Measurements from ENCODE around the gene FLYWCH2. TPM values are rescaled to one million over a fixed set of nuclear protein-coding genes. Genes with fewer than 3 reads are reported as not detected.

Gene FLYWCH2
- total and polyA plus RNA-seq, 9 of the 15 experiments (the other 6 are each of a cell fraction or from before 2014, with no cell fraction given) = 0.70 to 55.5 (median 7.6) TPM

- no peak for FAIRE-seq
- in situ Hi-C loops (cut with MboI) = no loop called here
- TF ChIP-seq ESRRB (CRISPR knock-in tag; IDR thresholded peaks at IDR 0.05; ENCODE audit: borderline replicate concordance) = no peak
- TF ChIP-seq CREM (IDR thresholded peaks at IDR 0.05; ENCODE audit: low read depth) = no peak
- TF ChIP-seq CHAMP1 (IDR thresholded peaks at IDR 0.05) = no peak
- no peak for TF ChIP-seq POLR2AphosphoS5 (IDR thresholded peaks at IDR 0.05; ENCODE audit: control insufficient read depth, insufficient read depth, low read depth, low read length)
- no peak for TF ChIP-seq TAF1 (IDR thresholded peaks at IDR 0.05; ENCODE audit: control insufficient read depth, extremely low read depth, insufficient read depth, low read length, severe bottlenecking)
- TF ChIP-seq ILF3 (IDR thresholded peaks at IDR 0.05; ENCODE audit: borderline replicate concordance) = no peak
- TF ChIP-seq ZNF780A (CRISPR knock-in tag; IDR thresholded peaks at IDR 0.05) = no peak
- no peak for TF ChIP-seq BCLAF1 (IDR thresholded peaks at IDR 0.05; ENCODE audit: borderline replicate concordance in 1 of 2, control insufficient read depth in 1 of 2, low read depth in 2 of 2, low read length in 1 of 2)
- no peak for TF ChIP-seq THAP12 (CRISPR knock-in tag; IDR thresholded peaks at IDR 0.05)
- no peak for TF ChIP-seq U2AF1 (optimal IDR thresholded peaks at IDR 0.05; ENCODE audit: low read depth, low read length)
- no peak for TF ChIP-seq YBX1 (IDR thresholded peaks at IDR 0.05)
- no peak for TF ChIP-seq SMARCA4 (IDR thresholded peaks at IDR 0.05)
- no peak for TF ChIP-seq ZNF3 (CRISPR knock-in tag; IDR thresholded peaks at IDR 0.05)
Observed at GRCh38 chr16:2865651-2866050, 17.4 kb upstream of the FLYWCH2 start.

More at GRCh38 chr16:2865651-2866050, 17.4 kb upstream of the FLYWCH2 start:
- H4K20me1 ChIP-seq (replicated peaks; ENCODE audit: control insufficient read depth, insufficient read depth, low read length) = no peaks in the 10 kb centered on the region
- no peaks in the 10 kb centered on the region for H3K9me1 ChIP-seq (ENCODE audit: control insufficient read depth, insufficient read depth, low read length)
- H3K79me2 ChIP-seq (ENCODE audit: control insufficient read depth, insufficient read depth, low read length) = no peaks in the 10 kb centered on the region
- ChIA-PET POLR2A (no interaction called here), CTCF (ENCODE audit: low intra/inter-chr PET ratio) (no interaction called here)
- no peak for DNase-seq (ENCODE audit: extremely low read depth in 1 of 4, low spot score in 3 of 4)
- 5% methylated on average over 4 of the region's 4 CpGs for WGBS (ENCODE audit: insufficient coverage, low coverage, missing lambda C conversion rate)
- no peak overlapping the region for H3K4me2 ChIP-seq (ENCODE audit: insufficient read depth, low read length)
- H2AFZ ChIP-seq (ENCODE audit: low read depth, low read length) = no peak overlapping the region
- no peak overlapping the region for H3K27ac ChIP-seq (ENCODE audit: extremely low read depth, low read depth, low read length)
- no peak overlapping the region for H3K4me3 ChIP-seq
- BruUV-seq (replicated peaks) = no TSS peak
- H3K4me1 ChIP-seq (replicated peaks in 1 of 2; ENCODE audit: control insufficient read depth in 2 of 2, insufficient read depth in 2 of 2, low read length in 2 of 2) = peaks cover 4 to 8% of the 10 kb centered on the region in 2 experiments; a peak in 3 of 5 replicates
- intact Hi-C loops (cut with micrococcal nuclease) = no loop called here
- no peak overlapping the region for H3K9ac ChIP-seq (ENCODE audit: insufficient read depth in 1 of 2, low read depth in 2 of 2, low read length in 2 of 2)
- no peak for ATAC-seq
- no peaks in the 10 kb centered on the region for H3K9me3 ChIP-seq (replicated peaks; ENCODE audit: control insufficient read depth, insufficient read depth, low read depth, low read length)
- peaks cover 3 to 14% of the 10 kb centered on the region in 2 experiments; a peak in 2 of 5 replicates for H3K27me3 ChIP-seq (ENCODE audit: control insufficient read depth in 2 of 2, insufficient read depth in 2 of 2, low read length in 2 of 2)
- no peaks in the 10 kb centered on the region for H3K36me3 ChIP-seq (ENCODE audit: control insufficient read depth, insufficient read depth, low read length)
